Fibroblast of upper back skin (primary cell): ENCODE data around the gene DAW1.
"Not testable (repeated sequence)": the region's sequence is repeated elsewhere in the genome, so short reads cannot be mapped to it uniquely, and the experiment has no call there.

Experiments used
- DNase-seq: peaks from one replicate; pipeline ENCODE4 v3.0.0-alpha.2; 2013

The DAW1 gene

GRCh38 chr2:227871375-227871791, at the start of gene DAW1:
DAW1 (plus strand) TSS chr2:227871631; CDS start chr2:227871690, 59 bp downstream.
- DNase-seq: peak; percentile 60

- DNase-seq: peak; percentile 61
Measured at GRCh38 chr2:227822416-227823003, 48.9 kb upstream of the DAW1 start.

- DNase-seq: no peak
Measured at GRCh38 chr2:227823922-227824321, 47.5 kb upstream of the DAW1 start.

- DNase-seq: no peak
Measured at GRCh38 chr2:227824711-227825110, 46.7 kb upstream of the DAW1 start.

- no peak for DNase-seq
Measured at GRCh38 chr2:227826019-227826521, 45.4 kb upstream of the DAW1 start.

- DNase-seq: no peak
Measured at GRCh38 chr2:227826563-227826962, 44.9 kb upstream of the DAW1 start.

GRCh38 chr2:227827143-227827542, 44.3 kb upstream of the DAW1 start:
- DNase-seq: no peak

GRCh38 chr2:227828477-227828912, 42.9 kb upstream of the DAW1 start:
- DNase-seq: no peak

- DNase-seq: no peak
Measured at GRCh38 chr2:227829337-227829736, 42.1 kb upstream of the DAW1 start.

- peak; percentile 7 for DNase-seq
Measured at GRCh38 chr2:227834423-227834822, 37.0 kb upstream of the DAW1 start.

- DNase-seq: no peak
Measured at GRCh38 chr2:227834916-227835650, 36.3 kb upstream of the DAW1 start.

- DNase-seq: not testable (repeated sequence)
Measured at GRCh38 chr2:227839339-227840129, 31.9 kb upstream of the DAW1 start.

- DNase-seq: no peak
Measured at GRCh38 chr2:227846831-227847230, 24.6 kb upstream of the DAW1 start.

- DNase-seq: no peak
Measured at GRCh38 chr2:227848146-227848545, 23.3 kb upstream of the DAW1 start.

GRCh38 chr2:227848586-227848985, 22.8 kb upstream of the DAW1 start:
- no peak for DNase-seq

- DNase-seq: peak; percentile 72
Measured at GRCh38 chr2:227849906-227850305, 21.5 kb upstream of the DAW1 start.

- peak; percentile 89 for DNase-seq
Measured at GRCh38 chr2:227853204-227853629, 18.2 kb upstream of the DAW1 start.

- DNase-seq: no peak
Measured at GRCh38 chr2:227853765-227854271, 17.6 kb upstream of the DAW1 start.

- no peak for DNase-seq
Measured at GRCh38 chr2:227855440-227855839, 16.0 kb upstream of the DAW1 start.

- peak; percentile 29 for DNase-seq
Measured at GRCh38 chr2:227856697-227857096, 14.7 kb upstream of the DAW1 start.

- DNase-seq: no peak
Measured at GRCh38 chr2:227860221-227860641, 11.2 kb upstream of the DAW1 start.

GRCh38 chr2:227861011-227861410, 10.4 kb upstream of the DAW1 start:
- no peak for DNase-seq

- DNase-seq: peak; percentile 47
Measured at GRCh38 chr2:227862227-227862740, 9.1 kb upstream of the DAW1 start.
